ENCODE data around the gene NBPF1.
"Not testable (repeated sequence)": the region's sequence is repeated elsewhere in the genome, so short reads cannot be mapped to it uniquely, and the experiment has no call there.

NBPF1 gene

GRCh38 chr1:16641159-16641975, 28.0 kb upstream of the NBPF1 start:
- not testable (repeated sequence) for DNase-seq

GRCh38 chr1:16639091-16640031, 26.0 kb upstream of the NBPF1 start:
- DNase-seq = peak; percentile 53

- DNase-seq = peak; percentile 20
These were observed 24.8 kb upstream of the NBPF1 start for GRCh38 chr1:16637941-16638778.

GRCh38 chr1:16636551-16637195, 23.3 kb upstream of the NBPF1 start:
- DNase-seq = peak; percentile 6

- not testable (repeated sequence) for DNase-seq
These were observed 22.6 kb upstream of the NBPF1 start for GRCh38 chr1:16635959-16636358.

GRCh38 chr1:16633540-16634282, 20.3 kb upstream of the NBPF1 start:
- DNase-seq = not testable (repeated sequence)

GRCh38 chr1:16632044-16632850, 18.9 kb upstream of the NBPF1 start:
- not testable (repeated sequence) for DNase-seq

GRCh38 chr1:16631248-16632043, 18.1 kb upstream of the NBPF1 start:
- DNase-seq = no peak

GRCh38 chr1:16630661-16631247, 17.4 kb upstream of the NBPF1 start:
- DNase-seq = no peak

GRCh38 chr1:16629916-16630530, 16.7 kb upstream of the NBPF1 start:
- not testable (repeated sequence) for DNase-seq

GRCh38 chr1:16628361-16629111, 15.2 kb upstream of the NBPF1 start:
- DNase-seq = no peak

GRCh38 chr1:16626409-16626983, 13.1 kb upstream of the NBPF1 start:
- DNase-seq = not testable (repeated sequence)

GRCh38 chr1:16625497-16626408, 12.4 kb upstream of the NBPF1 start:
- no peak for DNase-seq

GRCh38 chr1:16623812-16624719, 10.7 kb upstream of the NBPF1 start:
- peak; percentile 82 for DNase-seq

GRCh38 chr1:16623337-16623736, 10.0 kb upstream of the NBPF1 start:
- not testable (repeated sequence) for DNase-seq
